ENCODE results near the gene DSCAM. TPM values are rescaled to one million over a fixed set of nuclear protein-coding genes. Genes with fewer than 3 reads are reported as not detected.

DSCAM gene
- polyA plus RNA-seq, 3 donors: not detected

DNA sequence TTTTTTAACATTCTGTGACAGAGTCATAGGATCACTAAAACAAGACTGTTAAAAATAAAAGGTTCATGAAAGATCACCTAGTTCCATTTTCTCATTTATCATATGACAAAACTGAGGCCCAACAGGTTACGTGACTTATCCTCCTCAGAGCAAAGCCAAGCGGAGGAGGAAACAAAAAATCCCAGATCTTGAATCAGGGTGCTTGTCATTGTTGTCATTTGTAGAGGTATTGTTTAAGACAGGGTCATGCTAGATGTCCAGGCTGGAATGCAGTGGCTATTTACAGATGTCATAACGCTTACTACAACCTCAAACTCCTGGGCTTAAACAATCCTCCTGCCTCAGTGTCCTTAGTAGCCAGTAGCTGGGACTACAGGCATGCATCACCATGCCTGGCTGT lies 293.2 kb downstream of the DSCAM start:
- 100% methylated on average over 2 of the region's 3 CpGs for WGBS (ENCODE audit: insufficient coverage)
- H3K27ac Mint-ChIP-seq: no peak overlapping the region
- Histone ChIP-seq H3K79me2 (ENCODE audit: insufficient read depth, low read length) (no peaks in the 10 kb centered on the region), H3K36me3 (replicated peaks in 1 of 2; ENCODE audit: control insufficient read depth in 1 of 2, insufficient read depth in 2 of 2, low read length in 2 of 2) (no peaks in the 10 kb centered on the region), H3K9me3 (replicated peaks in 1 of 2; ENCODE audit: control insufficient read depth in 1 of 2, insufficient read depth in 1 of 2, low read length in 2 of 2) (peaks cover 6 to 8% of the 10 kb centered on the region in 2 donors), H3K27me3 (ENCODE audit: control insufficient read depth in 2 of 2, insufficient read depth in 2 of 2, low read length in 2 of 2) (no peaks in the 10 kb centered on the region), H3K4me1 (ENCODE audit: control insufficient read depth in 1 of 2, insufficient read depth in 2 of 2, low read length in 2 of 2) (no peaks in the 10 kb centered on the region), H4K20me1 (ENCODE audit: insufficient read depth, low read length) (no peaks in the 10 kb centered on the region), H3K4me3 (replicated peaks in 1 of 3; ENCODE audit: low read depth in 2 of 3, low read length in 3 of 3) (no peak overlapping the region), H3K4me2 (replicated peaks; ENCODE audit: extremely low read depth, low read length, poor library complexity, severe bottlenecking) (no peak overlapping the region), H3K9ac (ENCODE audit: insufficient read depth, low read length, poor library complexity, severe bottlenecking) (no peak overlapping the region), H3K27ac (ENCODE audit: low read depth in 1 of 2, low read length in 2 of 2) (no peak overlapping the region), H2AFZ (ENCODE audit: insufficient read depth, low read depth, low read length, poor library complexity, severe bottlenecking) (no peak overlapping the region)
- TF ChIP-seq, protein P1, sequence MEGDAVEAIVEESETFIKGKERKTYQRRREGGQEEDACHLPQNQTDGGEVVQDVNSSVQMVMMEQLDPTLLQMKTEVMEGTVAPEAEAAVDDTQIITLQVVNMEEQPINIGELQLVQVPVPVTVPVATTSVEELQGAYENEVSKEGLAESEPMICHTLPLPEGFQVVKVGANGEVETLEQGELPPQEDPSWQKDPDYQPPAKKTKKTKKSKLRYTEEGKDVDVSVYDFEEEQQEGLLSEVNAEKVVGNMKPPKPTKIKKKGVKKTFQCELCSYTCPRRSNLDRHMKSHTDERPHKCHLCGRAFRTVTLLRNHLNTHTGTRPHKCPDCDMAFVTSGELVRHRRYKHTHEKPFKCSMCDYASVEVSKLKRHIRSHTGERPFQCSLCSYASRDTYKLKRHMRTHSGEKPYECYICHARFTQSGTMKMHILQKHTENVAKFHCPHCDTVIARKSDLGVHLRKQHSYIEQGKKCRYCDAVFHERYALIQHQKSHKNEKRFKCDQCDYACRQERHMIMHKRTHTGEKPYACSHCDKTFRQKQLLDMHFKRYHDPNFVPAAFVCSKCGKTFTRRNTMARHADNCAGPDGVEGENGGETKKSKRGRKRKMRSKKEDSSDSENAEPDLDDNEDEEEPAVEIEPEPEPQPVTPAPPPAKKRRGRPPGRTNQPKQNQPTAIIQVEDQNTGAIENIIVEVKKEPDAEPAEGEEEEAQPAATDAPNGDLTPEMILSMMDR (IDR thresholded peaks at IDR 0.05): no peak
- H3K27me3 Mint-ChIP-seq (ENCODE audit: low read depth in 3 of 3): peaks cover 0 to 5% (median 0%) of the 10 kb centered on the region in 3 donors
- no peak for DNase-seq
- H3K9me3 Mint-ChIP-seq: peaks cover 4 to 15% (median 6%) of the 10 kb centered on the region in 7 donors
- no peaks in the 10 kb centered on the region for H3K4me1 Mint-ChIP-seq
- no peak overlapping the region for H3K4me3 Mint-ChIP-seq
- H3K36me3 Mint-ChIP-seq: no peaks in the 10 kb centered on the region
- intact Hi-C loops (cut with micrococcal nuclease): no loop called here

DNA sequence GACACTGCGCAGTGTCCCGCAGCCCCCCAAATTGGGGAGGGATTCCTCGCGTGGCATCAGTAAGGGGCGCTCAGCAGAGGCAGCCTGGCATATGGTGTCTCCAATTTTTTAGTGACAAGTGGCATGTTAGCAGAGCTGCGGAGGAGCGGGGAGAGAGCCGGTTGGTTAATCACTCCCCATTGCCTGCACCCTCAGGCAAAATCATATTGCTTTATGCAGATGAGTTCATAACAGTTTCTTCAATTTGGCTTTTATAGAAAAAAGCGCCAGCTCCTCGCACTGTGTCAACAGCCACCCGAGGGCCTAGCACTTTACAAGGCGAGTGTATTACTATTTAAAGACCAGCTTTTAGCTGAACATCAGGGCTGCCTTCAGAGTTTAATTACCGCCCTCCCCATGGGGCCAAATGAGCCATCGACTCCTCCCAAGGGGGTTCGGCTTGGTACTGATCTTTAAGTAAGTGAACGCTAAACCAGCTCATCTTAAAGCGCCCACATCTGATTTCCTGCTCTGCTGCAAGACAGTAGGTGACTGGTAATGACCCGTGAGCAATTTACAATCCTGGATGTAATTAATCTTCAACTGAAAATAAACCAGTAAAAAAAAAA lies 298.9 kb downstream of the DSCAM start:
- Histone ChIP-seq H3K9me3 (replicated peaks in 1 of 2; ENCODE audit: control insufficient read depth in 1 of 2, insufficient read depth in 1 of 2, low read length in 2 of 2) (peaks cover 0 to 3% of the 10 kb centered on the region in 2 donors), H3K9ac (ENCODE audit: insufficient read depth, low read length, poor library complexity, severe bottlenecking) (no peak overlapping the region), H4K20me1 (ENCODE audit: insufficient read depth, low read length) (no peaks in the 10 kb centered on the region), H3K27me3 (ENCODE audit: control insufficient read depth in 2 of 2, insufficient read depth in 2 of 2, low read length in 2 of 2) (no peaks in the 10 kb centered on the region), H3K4me2 (replicated peaks; ENCODE audit: extremely low read depth, low read length, poor library complexity, severe bottlenecking) (no peak overlapping the region), H3K4me1 (ENCODE audit: control insufficient read depth in 1 of 2, insufficient read depth in 2 of 2, low read length in 2 of 2) (peaks cover 15 to 16% of the 10 kb centered on the region in 2 donors), H3K36me3 (replicated peaks in 1 of 2; ENCODE audit: control insufficient read depth in 1 of 2, insufficient read depth in 2 of 2, low read length in 2 of 2) (no peaks in the 10 kb centered on the region), H3K79me2 (ENCODE audit: insufficient read depth, low read length) (no peaks in the 10 kb centered on the region), H2AFZ (ENCODE audit: insufficient read depth, low read depth, low read length, poor library complexity, severe bottlenecking) (no peak overlapping the region), H3K27ac (ENCODE audit: low read depth in 1 of 2, low read length in 2 of 2) (no peak overlapping the region), H3K4me3 (replicated peaks in 1 of 3; ENCODE audit: low read depth in 2 of 3, low read length in 3 of 3) (no peak overlapping the region)
- TF ChIP-seq, protein P1 (IDR thresholded peaks at IDR 0.05): no peak
- no peak for DNase-seq
- no peak overlapping the region for H3K4me3 Mint-ChIP-seq
- 98% methylated on average over 9 of the region's 18 CpGs for WGBS (ENCODE audit: insufficient coverage)
- intact Hi-C loops (cut with micrococcal nuclease): no loop called here
- peak overlapping the region in 1 of 7 donors; percentile 21 for H3K27ac Mint-ChIP-seq
- no peaks in the 10 kb centered on the region for H3K36me3 Mint-ChIP-seq
- H3K27me3 Mint-ChIP-seq (ENCODE audit: low read depth in 3 of 3): peaks cover 0 to 7% (median 0%) of the 10 kb centered on the region in 3 donors
- H3K9me3 Mint-ChIP-seq: peaks cover 6 to 18% (median 14%) of the 10 kb centered on the region in 7 donors
- H3K4me1 Mint-ChIP-seq: peaks cover 14% of the 10 kb centered on the region
